ENCODE results near the gene SF3B5.
"Not testable (repeated sequence)": the region's sequence is repeated elsewhere in the genome, so short reads cannot be mapped to it uniquely, and the experiment has no call there.

The SF3B5 gene

DNA sequence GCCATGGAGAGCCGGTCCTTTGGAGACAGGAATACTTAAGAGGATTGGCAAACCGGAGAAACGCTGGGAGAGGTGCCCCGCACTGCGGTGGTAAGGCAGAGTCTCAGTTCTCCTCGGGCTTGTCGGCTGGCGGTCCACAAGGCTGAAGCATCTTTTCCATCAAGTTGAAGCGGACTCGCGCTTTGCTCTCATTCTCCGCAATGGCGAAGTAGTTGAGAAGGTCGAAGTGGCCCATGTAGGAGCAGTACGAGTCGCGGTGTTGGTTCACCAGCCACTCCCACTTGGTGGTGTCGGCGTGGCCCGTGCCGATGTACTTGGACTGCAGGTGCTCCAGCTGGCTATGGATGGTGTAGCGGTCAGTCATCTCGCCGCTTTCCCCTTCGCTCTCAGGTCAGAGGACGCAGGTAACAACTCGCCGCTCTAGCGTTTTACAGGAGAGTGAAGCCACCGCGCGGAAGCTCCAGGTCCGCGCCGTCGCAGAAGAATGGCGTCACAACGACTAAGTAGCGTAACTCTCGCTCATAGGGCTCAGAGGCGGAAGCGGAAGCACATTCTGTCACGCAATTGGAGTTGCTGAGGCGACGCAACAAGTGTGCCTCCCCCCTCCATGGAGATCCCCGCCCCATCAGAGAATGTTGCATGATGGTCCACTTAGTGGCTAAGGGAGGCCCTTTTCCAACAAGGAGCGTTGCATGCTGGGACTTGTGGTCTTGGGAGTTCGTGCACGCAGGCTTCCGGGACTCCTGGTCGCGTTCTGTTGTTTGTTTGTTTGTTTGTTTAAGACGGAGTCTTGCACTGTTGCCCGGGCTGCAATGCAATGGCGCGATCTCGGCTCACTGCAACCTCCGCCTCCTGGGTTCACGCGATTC is at the start of gene SF3B5:
Gene SF3B5 (minus strand): TSS at position 440 of the 869 bp plus-strand sequence. CDS start 76 bp downstream, at position 364.
- DNase-seq, result peak; percentile 99 to 100
- TF ChIP-seq POLR2A (IDR thresholded peaks at IDR 0.05; ENCODE audit: low read length) (peak; percentile 99), GATA1 (IDR thresholded peaks at IDR 0.05; ENCODE audit: low read depth, low read length) (no peak)

DNA sequence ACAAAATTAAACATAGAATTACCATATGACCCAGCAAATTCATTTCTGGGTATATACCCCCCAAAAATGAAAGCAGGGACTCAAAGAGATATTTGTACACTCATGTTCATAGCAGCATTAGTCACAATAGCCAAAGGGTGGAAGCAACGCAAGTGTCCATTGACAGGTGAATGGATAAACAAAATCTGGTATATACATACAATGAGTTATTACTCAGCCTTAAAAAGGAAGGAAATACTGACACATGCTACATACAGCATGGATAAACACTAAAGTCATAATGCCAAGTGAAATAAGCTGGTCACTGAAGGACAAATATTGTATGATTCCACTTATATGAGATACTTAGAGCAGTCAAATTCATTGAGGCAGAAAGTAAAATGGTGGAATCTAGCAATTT is 49.6 kb upstream of the SF3B5 start:
- no peak for TF ChIP-seq GATA1 (IDR thresholded peaks at IDR 0.05; ENCODE audit: low read depth, low read length)
- no peak for TF ChIP-seq POLR2A (IDR thresholded peaks at IDR 0.05; ENCODE audit: low read length)
- no peak for DNase-seq

DNA sequence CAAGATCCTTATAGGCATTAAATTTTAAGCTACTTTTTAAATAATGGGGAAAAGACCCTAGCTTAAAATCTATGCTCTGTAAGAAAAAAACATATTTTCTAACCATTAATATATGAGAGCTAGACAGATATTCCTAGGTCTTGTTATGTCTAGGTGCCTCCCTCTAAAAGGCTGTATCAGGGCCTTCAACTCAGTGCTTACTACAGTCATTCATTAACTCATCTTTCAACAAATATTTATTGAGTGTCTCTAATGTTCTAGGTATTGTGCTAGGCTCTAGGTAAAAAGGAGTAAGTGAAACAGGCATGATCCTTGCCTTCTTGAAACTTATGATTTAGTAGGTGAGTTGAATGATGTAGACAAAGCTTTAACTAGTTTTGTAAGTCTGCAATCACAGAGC is 48.5 kb upstream of the SF3B5 start:
- DNase-seq, result no peak
- TF ChIP-seq GATA1 (IDR thresholded peaks at IDR 0.05; ENCODE audit: low read depth, low read length) (no peak), POLR2A (IDR thresholded peaks at IDR 0.05; ENCODE audit: low read length) (no peak)

DNA sequence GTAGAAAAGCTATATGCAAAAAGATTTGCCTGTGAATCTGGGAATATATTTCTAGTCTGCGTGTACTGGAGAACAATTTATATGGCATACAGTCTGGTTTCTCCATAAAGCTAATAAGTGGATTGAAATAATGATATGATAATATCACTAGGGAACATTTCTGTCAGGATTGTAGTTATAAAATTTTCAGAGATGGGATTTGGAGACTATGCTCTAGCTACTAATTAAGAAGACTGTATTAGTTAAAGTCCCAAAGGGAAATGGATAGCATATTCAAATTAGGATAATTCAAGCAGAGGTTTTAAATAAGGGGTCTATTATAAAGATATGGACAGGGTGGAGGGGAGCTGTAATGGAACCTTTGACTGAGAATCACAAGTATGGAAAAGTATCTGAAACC is 47.7 kb upstream of the SF3B5 start:
- TF ChIP-seq GATA1 (IDR thresholded peaks at IDR 0.05; ENCODE audit: low read depth, low read length), result no peak
- DNase-seq, result no peak

DNA sequence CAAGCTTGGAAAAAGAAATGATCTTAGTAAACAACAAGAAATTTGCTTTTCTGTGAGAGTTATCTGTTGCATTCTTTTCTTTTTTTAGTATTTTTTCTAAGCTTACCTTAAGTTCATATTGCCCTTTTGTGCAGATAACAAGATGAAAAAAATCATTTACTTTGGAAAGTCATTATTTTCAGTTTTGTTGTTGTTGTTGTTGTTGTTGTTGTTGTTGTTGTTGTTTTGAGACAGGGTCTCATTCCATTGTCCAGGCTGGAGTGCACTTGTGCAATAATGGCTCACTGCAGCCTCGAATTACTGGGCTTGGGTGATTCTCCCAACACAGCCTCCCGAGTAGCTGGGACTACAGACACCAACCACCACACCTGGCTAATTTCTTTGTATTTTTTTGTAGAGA is 46.1 kb upstream of the SF3B5 start:
- DNase-seq, result no peak
- TF ChIP-seq GATA1 (IDR thresholded peaks at IDR 0.05; ENCODE audit: low read depth, low read length) (no peak), POLR2A (IDR thresholded peaks at IDR 0.05; ENCODE audit: low read length) (no peak)

- no peak for DNase-seq
- TF ChIP-seq POLR2A (IDR thresholded peaks at IDR 0.05; ENCODE audit: low read length) (no peak), GATA1 (IDR thresholded peaks at IDR 0.05; ENCODE audit: low read depth, low read length) (no peak)
Measured at GRCh38 chr6:144140867-144141266, 45.5 kb upstream of the SF3B5 start.

- DNase-seq, result no peak
- no peak for TF ChIP-seq POLR2A (IDR thresholded peaks at IDR 0.05; ENCODE audit: low read length)
- TF ChIP-seq GATA1 (IDR thresholded peaks at IDR 0.05; ENCODE audit: low read depth, low read length), result no peak
Measured at GRCh38 chr6:144139817-144140216, 44.4 kb upstream of the SF3B5 start.

DNA sequence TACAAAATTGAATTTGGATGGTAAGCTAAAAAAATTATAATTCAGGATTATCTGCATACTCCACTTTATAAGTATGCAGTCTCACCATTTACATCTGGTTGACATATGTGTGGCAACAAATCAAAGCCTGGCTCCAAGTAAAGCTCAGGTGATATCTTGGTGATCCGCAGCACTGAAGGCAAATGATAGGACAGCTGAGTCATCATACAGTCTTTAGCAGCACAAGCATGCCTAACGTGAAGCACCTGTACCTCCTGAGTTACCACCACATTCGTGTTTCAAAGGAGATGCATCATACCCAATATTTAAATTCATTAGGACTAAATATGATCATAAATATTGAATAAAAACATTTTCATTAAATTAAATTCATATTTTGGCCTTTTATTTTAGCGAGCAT is 43.2 kb upstream of the SF3B5 start:
- TF ChIP-seq POLR2A (IDR thresholded peaks at IDR 0.05; ENCODE audit: low read length) (no peak), GATA1 (IDR thresholded peaks at IDR 0.05; ENCODE audit: low read depth, low read length) (no peak)
- DNase-seq, result no peak

- TF ChIP-seq POLR2A (IDR thresholded peaks at IDR 0.05; ENCODE audit: low read length) (no peak), GATA1 (IDR thresholded peaks at IDR 0.05; ENCODE audit: low read depth, low read length) (no peak)
- no peak for DNase-seq
Measured at GRCh38 chr6:144134737-144135136, 39.4 kb upstream of the SF3B5 start.

GRCh38 chr6:144134176-144134575 is 38.8 kb upstream of the SF3B5 start:
- no peak for DNase-seq
- TF ChIP-seq POLR2A (IDR thresholded peaks at IDR 0.05; ENCODE audit: low read length), result no peak
- no peak for TF ChIP-seq GATA1 (IDR thresholded peaks at IDR 0.05; ENCODE audit: low read depth, low read length)

GRCh38 chr6:144133225-144133821 is 38.0 kb upstream of the SF3B5 start:
- TF ChIP-seq GATA1 (IDR thresholded peaks at IDR 0.05; ENCODE audit: low read depth, low read length), result no peak

DNA sequence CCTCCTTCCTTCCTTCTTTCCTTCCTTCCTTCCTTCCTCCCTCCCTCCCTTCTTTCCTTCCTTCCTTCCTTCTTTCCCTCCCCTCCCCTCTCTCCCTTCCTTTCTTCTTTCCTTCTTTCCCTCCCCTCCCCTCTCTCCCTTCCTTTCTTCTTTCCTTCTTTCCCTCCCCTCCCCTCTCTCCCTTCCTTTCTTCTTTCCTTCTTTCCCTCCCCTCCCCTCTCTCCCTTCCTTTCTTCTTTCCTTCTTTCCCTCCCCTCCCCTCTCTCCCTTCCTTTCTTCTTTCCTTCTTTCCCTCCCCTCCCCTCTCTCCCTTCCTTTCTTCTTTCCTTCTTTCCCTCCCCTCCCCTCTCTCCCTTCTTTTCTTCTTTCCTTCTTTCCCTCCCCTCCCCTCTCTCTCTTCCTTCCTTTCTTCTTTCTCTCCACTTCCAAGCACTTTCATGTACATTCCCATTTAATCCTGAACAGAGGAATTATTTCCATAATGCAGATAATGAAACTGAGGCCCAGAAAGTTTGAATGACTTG is 36.9 kb upstream of the SF3B5 start:
- not testable (repeated sequence) for DNase-seq

More at GRCh38 chr6:144133225-144133821, 38.0 kb upstream of the SF3B5 start:
- no peak for DNase-seq

GRCh38 chr6:144131248-144131709 is 35.9 kb upstream of the SF3B5 start:
- TF ChIP-seq POLR2A (IDR thresholded peaks at IDR 0.05; ENCODE audit: low read length), result no peak
- no peak for TF ChIP-seq GATA1 (IDR thresholded peaks at IDR 0.05; ENCODE audit: low read depth, low read length)
- DNase-seq, result no peak

GRCh38 chr6:144129469-144129868 is 34.1 kb upstream of the SF3B5 start:
- TF ChIP-seq GATA1 (IDR thresholded peaks at IDR 0.05; ENCODE audit: low read depth, low read length) (no peak), POLR2A (IDR thresholded peaks at IDR 0.05; ENCODE audit: low read length) (no peak)

GRCh38 chr6:144127097-144127496 is 31.7 kb upstream of the SF3B5 start:
- no peak for TF ChIP-seq POLR2A (IDR thresholded peaks at IDR 0.05; ENCODE audit: low read length)
- no peak for TF ChIP-seq GATA1 (IDR thresholded peaks at IDR 0.05; ENCODE audit: low read depth, low read length)
- DNase-seq, result no peak

More at GRCh38 chr6:144129469-144129868, 34.1 kb upstream of the SF3B5 start:
- DNase-seq, result no peak
